AML-193 (cell line): ENCODE results near the gene EPHB6.
A peak's percentile ranks its signal among the peaks of the same experiment; 100 is the strongest.

Experiments
- DNase-seq, 2 experiments: peaks; one replicate each; lab custom pipeline; 2025; lab: John Stamatoyannopoulos, UW

EPHB6 gene, protein sequence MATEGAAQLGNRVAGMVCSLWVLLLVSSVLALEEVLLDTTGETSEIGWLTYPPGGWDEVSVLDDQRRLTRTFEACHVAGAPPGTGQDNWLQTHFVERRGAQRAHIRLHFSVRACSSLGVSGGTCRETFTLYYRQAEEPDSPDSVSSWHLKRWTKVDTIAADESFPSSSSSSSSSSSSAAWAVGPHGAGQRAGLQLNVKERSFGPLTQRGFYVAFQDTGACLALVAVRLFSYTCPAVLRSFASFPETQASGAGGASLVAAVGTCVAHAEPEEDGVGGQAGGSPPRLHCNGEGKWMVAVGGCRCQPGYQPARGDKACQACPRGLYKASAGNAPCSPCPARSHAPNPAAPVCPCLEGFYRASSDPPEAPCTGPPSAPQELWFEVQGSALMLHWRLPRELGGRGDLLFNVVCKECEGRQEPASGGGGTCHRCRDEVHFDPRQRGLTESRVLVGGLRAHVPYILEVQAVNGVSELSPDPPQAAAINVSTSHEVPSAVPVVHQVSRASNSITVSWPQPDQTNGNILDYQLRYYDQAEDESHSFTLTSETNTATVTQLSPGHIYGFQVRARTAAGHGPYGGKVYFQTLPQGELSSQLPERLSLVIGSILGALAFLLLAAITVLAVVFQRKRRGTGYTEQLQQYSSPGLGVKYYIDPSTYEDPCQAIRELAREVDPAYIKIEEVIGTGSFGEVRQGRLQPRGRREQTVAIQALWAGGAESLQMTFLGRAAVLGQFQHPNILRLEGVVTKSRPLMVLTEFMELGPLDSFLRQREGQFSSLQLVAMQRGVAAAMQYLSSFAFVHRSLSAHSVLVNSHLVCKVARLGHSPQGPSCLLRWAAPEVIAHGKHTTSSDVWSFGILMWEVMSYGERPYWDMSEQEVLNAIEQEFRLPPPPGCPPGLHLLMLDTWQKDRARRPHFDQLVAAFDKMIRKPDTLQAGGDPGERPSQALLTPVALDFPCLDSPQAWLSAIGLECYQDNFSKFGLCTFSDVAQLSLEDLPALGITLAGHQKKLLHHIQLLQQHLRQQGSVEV

DNA sequence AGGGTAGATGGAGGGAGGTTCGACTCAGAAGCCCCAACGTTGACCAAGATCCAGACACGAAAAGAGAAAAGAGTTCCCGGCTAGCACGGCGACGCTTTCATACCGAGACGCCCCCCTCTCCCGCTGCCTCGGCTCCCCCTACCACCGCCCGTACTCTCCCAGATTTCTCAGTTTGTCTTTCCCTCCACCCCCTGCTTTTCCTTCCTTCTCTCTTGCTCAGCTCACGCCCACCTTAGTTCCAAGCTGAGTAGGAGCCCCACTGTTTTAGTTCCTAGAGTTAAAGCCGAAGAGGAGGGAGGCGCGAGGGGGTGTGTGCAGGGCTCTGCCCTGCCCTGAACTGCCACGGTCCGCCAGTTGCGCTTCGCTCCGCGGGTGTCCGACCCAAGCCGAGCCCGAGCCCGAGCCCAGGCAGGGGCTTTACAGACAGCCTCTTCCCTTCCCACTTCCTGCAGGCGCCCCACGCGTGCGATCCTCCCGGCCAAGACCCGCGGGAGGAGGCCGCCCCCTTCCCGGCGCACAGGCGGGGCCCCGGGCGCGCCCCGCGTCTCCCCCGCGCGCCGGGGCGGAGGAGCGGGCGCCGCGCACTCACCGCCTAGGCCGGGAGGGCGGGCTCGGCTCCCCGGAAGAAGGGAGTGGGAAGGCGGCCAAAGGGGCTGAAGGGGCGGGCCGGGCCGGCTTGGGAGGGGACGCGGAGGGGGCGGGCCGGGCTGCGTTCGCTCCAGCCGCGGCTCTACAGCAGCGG lies at the start of gene EPHB6:
EPHB6 (plus strand) TSS at position 705 of the 742 bp plus-strand sequence. CDS start 8,152 bp downstream, outside the sequence.
- peak; percentile 44 to 59 for DNase-seq

DNA sequence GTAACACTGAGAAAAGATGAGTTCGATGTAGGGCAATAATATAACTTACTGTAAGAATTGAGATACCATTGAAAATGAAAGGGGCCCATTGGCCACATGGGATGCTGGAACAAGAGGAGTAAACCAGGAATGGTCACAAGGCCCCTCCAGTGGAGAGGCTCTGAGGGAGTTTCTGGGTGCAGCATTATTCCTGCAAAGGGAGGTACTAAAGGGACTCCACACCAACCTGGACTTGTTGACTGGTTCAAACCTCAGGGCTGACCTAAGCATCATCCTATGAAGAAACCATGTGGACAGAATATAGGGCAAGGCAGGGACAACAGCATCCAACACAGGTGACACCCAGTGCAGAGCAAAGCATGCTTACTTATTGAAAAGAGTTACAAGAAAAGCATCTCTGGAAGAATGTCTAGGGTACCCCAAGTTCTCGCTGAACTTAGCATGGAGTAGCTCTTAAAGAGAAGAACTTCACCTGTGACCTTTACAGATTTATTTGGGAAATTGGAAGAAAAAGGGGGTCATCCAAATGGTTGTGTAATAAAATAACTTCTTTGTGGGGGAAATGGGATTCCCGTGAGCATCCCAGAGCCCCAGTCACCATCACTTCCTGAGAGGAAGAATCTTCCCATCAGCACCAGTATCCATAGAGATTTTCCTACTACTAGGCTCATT lies 49.4 kb upstream of the EPHB6 start:
- DNase-seq = no peak

DNA sequence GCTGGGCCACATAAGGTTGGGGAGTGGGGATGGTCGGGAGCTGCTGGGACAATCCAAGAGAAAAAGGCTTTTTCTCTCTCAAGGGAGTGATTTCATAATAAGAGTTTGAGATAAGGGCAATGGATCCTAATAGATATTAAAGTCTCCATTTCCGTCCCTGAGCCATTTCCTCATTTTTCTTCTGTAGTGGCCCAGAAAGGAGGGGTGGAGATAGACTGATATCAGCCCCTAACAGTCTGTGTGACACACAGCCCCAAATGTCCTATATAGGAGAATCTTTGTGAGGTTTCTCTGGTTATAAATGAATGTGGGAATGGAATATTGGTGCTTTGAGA lies 48.9 kb upstream of the EPHB6 start:
- no peak for DNase-seq

DNA sequence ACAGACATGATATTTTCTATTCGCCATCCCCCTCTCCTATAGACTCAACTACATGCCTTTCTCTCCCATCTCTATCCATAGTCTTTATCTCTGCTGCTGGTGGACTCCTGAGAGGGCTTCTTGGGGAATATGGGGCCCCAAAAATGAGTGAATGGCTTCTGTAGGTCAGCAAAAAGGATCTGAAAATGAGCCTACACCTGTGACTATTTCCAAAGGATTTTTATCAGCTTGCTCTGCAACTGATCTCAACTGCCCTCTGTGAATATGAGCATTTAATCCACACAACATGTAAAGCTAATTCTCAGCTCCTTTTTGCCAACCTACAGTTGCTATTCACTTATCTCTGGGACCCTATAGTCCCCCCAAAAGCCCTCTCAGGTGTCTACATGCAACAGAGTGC lies 47.9 kb upstream of the EPHB6 start:
- no peak for DNase-seq

DNA sequence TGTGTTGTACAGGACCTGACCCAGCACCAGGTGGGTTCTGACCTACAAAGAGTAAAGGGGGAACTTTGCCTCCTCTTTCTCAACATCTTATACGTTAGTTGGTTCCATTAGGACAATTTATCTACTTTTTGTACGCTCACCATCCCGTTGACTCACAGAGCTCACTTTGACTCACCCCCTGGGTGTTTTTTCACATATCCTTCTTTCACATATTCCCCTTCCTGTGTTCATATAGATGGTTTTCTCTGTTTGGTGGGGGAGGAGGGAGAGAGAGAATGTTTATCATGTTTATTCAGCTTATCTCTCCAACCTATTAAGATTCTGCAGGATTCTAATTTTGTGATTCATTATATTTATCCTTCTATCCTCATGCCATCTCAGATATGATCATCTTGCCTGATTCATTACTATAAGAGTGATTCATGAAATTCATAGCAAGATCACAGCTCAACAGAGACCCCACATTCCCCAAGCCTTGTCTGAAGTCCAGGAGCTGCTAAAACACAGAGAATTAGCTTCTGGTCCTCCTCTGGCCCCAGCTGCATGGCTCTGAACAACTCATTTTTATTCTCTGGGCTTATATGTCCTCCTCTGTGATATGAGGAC lies 46.9 kb upstream of the EPHB6 start:
- no peak for DNase-seq

DNA sequence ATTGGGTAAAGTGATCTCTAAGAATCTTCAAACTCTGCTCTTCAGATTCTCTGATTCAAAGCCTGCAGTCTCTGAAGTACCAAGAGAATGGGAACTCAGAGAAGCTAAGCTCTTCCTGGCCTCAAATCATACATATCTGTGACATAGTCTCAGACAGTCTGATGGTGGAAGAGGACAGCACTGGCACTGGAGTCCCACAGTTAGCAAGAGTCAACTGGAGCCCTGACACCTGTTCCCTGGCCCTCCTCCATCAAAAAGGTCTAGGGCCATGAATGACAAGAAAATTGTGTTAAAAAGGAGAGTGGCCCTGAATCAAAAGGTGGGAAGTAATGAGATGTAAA lies 46.4 kb upstream of the EPHB6 start:
- DNase-seq = no peak

DNA sequence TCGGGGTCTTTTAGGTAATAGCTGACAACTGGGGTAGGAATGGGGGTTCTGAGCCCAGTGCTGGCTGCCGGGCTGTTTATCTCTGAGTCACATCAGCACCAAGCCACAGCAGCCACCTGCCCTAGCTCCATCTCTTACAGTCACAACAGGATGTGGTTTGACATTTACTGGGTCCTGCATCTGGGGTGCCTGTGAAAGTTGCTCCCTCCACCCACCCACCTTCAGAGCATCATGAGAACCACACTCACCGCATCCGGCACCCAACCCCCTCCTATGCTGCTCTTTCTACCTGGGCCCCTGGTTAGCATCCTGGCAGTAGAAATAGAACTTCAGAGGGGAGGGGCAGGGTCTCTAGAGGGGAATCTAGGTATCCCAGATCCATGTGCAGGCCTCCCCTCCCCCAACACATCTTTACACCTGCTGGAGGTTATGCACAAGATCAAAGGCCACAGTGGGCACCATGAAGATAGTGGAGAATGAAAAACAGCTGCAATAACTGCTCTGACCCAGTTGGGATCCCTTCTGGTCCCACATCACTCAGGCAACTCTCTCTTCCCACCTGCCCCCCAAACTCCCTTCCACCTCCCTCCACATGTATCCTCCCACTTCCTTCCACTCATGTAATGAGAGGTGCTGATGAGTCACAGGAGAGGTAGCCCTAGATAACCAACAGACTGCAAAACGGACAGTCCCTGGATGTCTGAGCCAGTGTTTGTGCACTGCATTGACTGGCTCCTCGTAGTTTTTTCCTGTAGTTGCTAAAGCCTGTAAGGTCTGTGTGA lies 45.9 kb upstream of the EPHB6 start:
- DNase-seq = no peak

DNA sequence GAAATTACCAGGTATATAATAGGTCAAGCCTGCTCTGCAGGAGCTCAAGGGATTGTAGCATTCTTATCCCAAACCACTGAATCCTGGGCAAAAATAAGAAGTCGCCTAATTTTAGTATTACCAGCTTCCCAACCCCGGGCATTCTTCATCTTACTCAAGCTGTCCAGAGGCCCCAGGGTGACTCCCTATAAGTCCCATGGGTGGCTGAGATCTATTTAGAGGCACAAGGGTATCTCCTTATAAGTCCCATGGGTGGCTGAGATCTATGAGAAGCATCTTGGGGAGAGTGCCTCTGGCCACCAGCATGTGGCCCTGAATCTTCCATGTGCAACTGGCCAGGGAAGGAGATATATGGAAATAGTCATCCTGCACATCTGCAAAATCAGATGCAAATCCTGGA lies 45.2 kb upstream of the EPHB6 start:
- no peak for DNase-seq

DNA sequence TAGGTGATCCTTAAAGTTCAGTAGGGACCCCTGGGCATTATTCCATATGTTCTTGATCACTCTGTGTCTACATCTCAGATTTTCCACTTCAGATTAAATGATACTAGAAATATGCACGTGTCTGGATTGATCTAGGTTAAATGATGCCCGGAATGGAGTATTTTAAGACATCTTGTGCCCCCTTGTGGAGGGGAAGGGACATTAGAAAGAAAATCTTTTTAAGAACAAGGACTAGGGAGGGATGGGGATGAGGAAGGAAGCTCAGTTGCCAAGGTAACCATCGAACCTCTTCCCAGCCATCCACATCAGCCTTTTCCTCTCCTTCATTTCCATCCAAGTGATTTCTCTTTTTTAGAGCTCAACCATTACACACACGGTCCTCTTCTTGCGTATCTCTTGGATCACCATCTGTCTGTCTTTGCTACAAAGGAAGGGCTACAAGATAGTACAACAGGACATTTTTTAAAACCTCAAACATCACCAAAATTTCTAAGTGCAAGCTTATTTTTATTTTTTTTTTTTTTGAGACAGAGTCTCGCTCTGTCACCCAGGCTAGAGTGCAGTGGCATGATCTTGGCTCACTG lies 43.6 kb upstream of the EPHB6 start:
- peak; percentile 62 to 63 for DNase-seq

DNA sequence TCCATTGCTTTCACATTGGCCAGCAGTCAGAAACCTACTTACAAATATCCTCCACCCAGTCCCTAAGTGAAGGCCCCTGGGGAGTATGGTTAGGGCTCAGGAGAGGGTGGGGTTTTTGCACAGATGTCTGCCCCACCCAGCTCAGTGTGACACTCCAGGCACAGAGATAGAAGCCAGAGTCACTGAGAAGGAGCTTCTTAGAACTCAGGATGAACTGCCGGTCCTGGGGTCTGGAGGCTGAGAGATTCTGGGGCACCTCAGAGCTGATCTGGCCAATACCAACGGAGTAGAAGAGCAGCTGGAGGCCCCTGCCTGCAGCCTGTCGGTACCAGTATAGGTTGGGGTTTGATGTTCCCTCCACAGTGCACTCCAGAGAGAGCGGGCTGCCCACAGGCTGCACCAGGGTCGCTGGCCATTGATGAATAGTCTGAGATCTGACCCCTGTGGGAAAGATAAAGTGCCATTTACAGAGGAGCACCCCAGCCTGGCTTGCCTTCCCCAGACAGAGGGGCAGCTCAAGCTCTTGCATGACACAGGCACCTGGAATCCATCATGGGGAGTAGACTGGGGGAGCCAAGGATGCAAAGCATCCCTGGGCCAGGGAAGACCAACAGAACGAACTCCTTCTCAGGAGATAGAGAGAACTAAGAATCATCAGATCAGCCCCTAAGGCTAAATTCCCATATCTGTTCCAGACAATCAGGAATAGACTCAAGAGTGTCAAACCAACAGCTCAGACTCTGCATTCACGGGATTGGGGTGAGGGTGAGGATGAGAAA lies 42.2 kb upstream of the EPHB6 start:
- no peak for DNase-seq

DNA sequence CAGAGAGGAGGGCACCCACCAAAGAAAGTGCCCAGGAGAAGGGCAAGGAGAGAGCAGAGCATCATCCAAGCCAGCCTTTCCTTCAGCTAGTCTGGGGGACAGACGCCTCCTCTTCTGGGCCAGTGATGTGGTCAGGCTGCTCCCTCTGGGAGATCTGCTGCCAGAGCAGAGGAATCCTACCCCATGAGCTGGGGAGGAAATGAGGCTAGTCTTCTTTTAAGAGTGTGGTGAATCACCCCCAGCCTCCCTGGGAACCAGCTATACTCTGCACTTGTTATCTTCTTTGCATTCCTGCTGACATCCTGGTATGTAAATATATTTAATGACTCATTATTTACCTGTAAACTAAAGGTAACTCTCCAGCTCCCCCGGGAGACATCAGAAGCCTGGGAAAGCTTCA lies 41.6 kb upstream of the EPHB6 start:
- DNase-seq = no peak

DNA sequence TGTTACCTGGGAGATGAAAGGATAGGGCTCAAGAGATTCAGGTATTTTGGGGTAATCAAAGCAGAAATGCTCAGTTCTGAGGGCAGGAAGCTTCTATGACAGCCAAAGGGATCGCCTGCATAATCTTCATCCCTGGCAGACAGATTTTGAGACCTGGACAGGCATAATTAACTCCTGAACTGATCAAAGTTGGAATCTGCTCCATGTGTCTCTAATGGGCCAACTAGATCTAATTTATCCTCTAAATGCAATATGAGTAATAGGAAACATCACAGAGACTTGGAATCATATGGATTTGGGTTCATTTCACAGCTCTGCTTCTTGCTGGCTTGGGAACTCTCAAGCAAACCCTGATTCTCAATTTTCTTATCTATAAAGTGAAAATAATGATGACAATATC lies 41.2 kb upstream of the EPHB6 start:
- no peak for DNase-seq

DNA sequence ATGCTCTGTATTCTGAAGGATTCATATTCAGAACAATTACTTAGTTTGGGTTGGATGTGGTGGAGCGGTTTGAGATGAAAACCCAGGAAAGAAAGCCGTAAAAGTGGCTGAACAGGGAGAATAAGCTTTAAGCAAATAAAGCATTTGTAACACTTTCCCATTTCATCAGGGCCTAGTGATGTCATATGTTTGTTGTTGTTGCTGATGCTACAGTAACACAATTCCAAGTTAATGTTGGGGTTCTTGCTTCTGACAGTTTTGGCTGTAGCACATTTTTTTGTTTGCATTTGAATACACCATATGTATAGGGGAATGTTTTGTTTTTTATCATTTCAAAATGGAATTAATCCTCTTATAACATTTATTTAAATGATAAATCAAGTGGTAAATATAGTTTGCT lies 40.4 kb upstream of the EPHB6 start:
- DNase-seq = no peak

DNA sequence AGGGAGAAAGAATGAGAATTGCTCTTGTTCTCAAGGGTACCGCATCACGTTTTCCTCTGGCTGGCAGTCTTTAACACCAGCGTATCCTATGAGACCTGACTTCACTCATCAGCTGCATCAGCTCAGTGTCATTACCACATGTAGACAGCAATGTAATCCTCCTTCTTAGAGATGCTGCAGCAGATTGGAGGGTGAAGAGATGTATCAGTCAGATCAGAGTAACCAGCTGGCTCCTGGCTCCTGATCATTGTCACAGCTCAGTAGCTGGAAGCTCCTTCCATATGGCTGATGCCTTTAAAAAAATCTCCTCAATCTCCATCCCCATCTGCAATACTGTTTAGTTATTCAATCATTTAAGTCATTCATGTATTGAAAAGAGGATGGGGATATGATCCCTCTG lies 39.7 kb upstream of the EPHB6 start:
- no peak for DNase-seq

DNA sequence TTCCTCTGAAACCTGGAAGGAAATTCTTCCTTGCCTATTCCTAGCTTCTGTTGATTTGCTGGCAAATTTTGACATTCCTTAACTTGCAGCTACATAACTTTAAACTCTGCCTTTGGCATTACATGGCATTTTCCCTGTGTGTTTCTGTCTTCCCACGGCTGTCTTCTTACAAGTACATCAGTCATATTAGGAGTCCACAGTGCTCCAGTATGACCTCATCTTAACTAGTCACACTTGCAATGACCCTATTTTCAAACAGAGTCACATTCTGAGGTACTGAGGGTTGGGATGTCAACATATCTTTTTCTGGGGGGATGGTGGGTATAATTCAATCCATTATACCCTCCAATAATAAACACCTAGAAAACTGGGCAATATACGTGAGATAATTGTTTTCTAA lies 37.4 kb upstream of the EPHB6 start:
- DNase-seq = no peak

DNA sequence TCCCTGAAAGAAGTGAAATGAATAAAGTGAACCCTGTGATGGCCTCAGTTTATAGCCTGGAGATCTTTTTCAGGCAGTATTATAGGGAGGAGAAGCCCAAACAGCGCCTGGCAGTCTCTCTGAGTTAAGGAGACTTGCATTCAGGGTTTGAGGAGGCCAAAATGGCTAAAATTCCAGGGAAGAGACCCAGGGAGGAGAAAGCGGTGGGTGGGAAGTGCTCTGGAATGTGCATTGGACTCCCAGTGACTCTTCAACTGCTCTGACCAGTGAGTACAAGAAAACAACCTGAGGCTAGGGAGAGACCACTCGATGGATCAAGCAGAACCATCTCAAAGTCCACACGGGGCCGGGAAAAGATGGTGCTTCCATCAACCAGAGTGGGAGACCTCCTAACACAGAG lies 35.3 kb upstream of the EPHB6 start:
- no peak for DNase-seq

DNA sequence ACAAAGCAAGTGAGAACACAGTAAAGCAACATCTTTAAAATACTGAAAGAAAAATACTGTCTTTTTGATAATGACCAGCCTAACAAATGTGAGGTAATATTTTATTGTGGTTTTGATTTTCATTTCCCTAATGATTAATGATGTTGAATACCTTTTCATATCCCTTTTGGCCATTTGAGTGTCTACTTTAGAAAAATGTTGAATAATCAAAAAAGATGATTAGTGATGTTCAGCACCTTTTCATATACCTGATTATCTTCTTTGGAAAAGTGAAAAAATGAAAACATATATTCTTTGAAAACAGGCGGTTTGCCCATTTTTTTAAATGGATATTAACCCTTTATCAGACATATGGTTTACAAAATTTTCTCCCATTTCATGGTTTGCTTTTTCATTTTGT lies 32.2 kb upstream of the EPHB6 start:
- DNase-seq = no peak

DNA sequence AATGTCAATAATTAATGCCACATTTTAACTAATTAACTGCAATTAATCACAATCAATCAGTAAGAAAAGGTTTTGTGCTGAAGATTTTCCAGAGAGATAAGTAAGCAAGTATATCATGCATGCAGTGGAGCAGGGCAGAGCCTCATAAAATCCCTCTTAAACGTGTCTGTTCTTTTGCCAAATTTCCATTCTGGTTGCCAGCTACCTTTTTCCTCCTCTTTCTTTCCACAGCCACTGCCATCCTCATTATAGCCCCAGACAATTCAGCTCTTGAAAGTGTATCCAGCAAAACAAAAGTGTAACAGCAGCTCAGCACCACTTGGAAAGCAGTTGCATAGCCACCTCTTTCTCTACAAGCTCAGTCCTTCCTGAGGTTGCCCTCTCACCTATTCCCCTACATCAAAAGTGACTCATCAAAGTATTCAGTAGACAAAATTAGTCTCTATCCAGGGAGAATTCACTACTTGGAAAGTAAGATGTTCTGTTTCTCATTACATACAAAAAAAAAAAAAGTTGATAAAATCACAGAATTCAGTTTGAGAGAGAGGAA lies 26.9 kb upstream of the EPHB6 start:
- no peak for DNase-seq

DNA sequence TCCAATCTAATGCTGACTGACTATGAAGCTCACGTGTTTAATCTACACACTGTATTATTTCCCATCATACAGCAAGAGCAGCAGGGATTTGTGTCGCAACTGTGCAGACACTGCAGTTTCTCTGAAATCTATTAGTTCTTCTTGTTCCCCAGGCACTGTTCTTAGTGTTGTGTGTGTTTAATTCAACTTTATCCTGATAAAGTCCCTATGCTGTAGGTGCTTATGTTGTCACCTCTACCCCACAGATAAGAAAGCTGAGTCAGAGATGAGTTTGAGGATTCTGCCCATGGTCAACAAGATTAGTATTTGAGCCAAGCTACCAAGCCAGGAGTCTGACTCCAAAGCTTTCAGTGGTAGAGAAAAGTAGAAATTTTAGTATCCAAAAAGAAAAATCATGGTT lies 22.5 kb upstream of the EPHB6 start:
- DNase-seq = no peak
